Measurements from ENCODE around the gene PTPRG. TPM values are rescaled to one million over a fixed set of nuclear protein-coding genes. Genes with fewer than 3 reads are reported as not detected.

PTPRG gene
- total RNA-seq, 1 donor from 2014 or later = 34.1 TPM

- DNase-seq (ENCODE audit: missing footprints) (no peak), ATAC-seq (no peak)
- intact Hi-C loops (cut with DNase I) = loop anchor here (10.0 kb wide), 1 partner anchor 397 kb away; no protein-coding TSS in a partner anchor
Observed at GRCh38 chr3:61841988-61842387, 280.6 kb downstream of the PTPRG start.

GRCh38 chr3:61844346-61844745 is 283.0 kb downstream of the PTPRG start:
- ATAC-seq = no peak
- no peak for DNase-seq (ENCODE audit: missing footprints)
- intact Hi-C loops (cut with DNase I) = loop anchor here (10.0 kb wide), 1 partner anchor 400 kb away; no protein-coding TSS in a partner anchor

GRCh38 chr3:61846488-61846887 is 285.1 kb downstream of the PTPRG start:
- intact Hi-C loops (cut with DNase I) = loop anchor here (10.0 kb wide), 1 partner anchor 402 kb away; no protein-coding TSS in a partner anchor
- no peak for DNase-seq (ENCODE audit: missing footprints)

GRCh38 chr3:61847784-61848462 is 286.6 kb downstream of the PTPRG start:
- intact Hi-C loops (cut with DNase I) = loop anchor here (2.0 to 10.0 kb wide), 3 partner anchors 37 to 403 kb away; partner anchors contain the start of gene PTPRG
- peak; percentile 82 for DNase-seq (ENCODE audit: missing footprints)
- ATAC-seq = peak; percentile 94

More at GRCh38 chr3:61846488-61846887, 285.1 kb downstream of the PTPRG start:
- ATAC-seq = no peak

GRCh38 chr3:61848885-61849284 is 287.5 kb downstream of the PTPRG start:
- intact Hi-C loops (cut with DNase I) = loop anchor here (2.0 to 10.0 kb wide), 3 partner anchors 38 to 404 kb away; partner anchors contain the start of gene PTPRG
- ATAC-seq = peak; percentile 75
- no peak for DNase-seq (ENCODE audit: missing footprints)

- intact Hi-C loops (cut with DNase I) = no loop called here
- peak; percentile 43 for ATAC-seq
Observed at GRCh38 chr3:61853912-61854311, 292.5 kb downstream of the PTPRG start.

GRCh38 chr3:61855211-61855610 is 293.8 kb downstream of the PTPRG start:
- no peak for DNase-seq (ENCODE audit: missing footprints)
- no peak for ATAC-seq
- intact Hi-C loops (cut with DNase I) = loop anchor here (5.0 kb wide), 1 partner anchor 72 kb away; no protein-coding TSS in a partner anchor

More at GRCh38 chr3:61853912-61854311, 292.5 kb downstream of the PTPRG start:
- no peak for DNase-seq (ENCODE audit: missing footprints)

- DNase-seq (ENCODE audit: missing footprints) = no peak
- intact Hi-C loops (cut with DNase I) = loop anchor here (5.0 kb wide), 1 partner anchor 70 kb away; no protein-coding TSS in a partner anchor
Observed at GRCh38 chr3:61857297-61857696, 295.9 kb downstream of the PTPRG start.

GRCh38 chr3:61858054-61858453 is 296.7 kb downstream of the PTPRG start:
- intact Hi-C loops (cut with DNase I) = loop anchor here (1.0 to 5.0 kb wide), 2 partner anchors 69 to 330 kb away; no protein-coding TSS in a partner anchor
- DNase-seq (ENCODE audit: missing footprints) = no peak
- ATAC-seq = no peak

More at GRCh38 chr3:61857297-61857696, 295.9 kb downstream of the PTPRG start:
- ATAC-seq = no peak

- ATAC-seq (no peak), DNase-seq (ENCODE audit: missing footprints) (no peak)
- intact Hi-C loops (cut with DNase I) = loop anchor here (5.0 kb wide), 1 partner anchor 46 kb away; no protein-coding TSS in a partner anchor
Observed at GRCh38 chr3:61861410-61861809, 300.0 kb downstream of the PTPRG start.

- peak; percentile 18 for ATAC-seq
- intact Hi-C loops (cut with DNase I) = loop anchor here (5.0 kb wide), 1 partner anchor 45 kb away; no protein-coding TSS in a partner anchor
- DNase-seq (ENCODE audit: missing footprints) = no peak
Observed at GRCh38 chr3:61862614-61863289, 301.4 kb downstream of the PTPRG start.

- no peak for ATAC-seq
- no peak for DNase-seq (ENCODE audit: missing footprints)
- intact Hi-C loops (cut with DNase I) = loop anchor here (5.0 kb wide), 1 partner anchor 44 kb away; no protein-coding TSS in a partner anchor
Observed at GRCh38 chr3:61863579-61863978, 302.2 kb downstream of the PTPRG start.

- ATAC-seq (no peak), DNase-seq (ENCODE audit: missing footprints) (no peak)
- intact Hi-C loops (cut with DNase I) = loop anchor here (5.0 kb wide), 1 partner anchor 42 kb away; no protein-coding TSS in a partner anchor
Observed at GRCh38 chr3:61864886-61865285, 303.5 kb downstream of the PTPRG start.

- no peak for DNase-seq (ENCODE audit: missing footprints)
- no peak for ATAC-seq
- intact Hi-C loops (cut with DNase I) = no loop called here
Observed at GRCh38 chr3:61865466-61866152, 304.2 kb downstream of the PTPRG start.

GRCh38 chr3:61866153-61866542 is 304.8 kb downstream of the PTPRG start:
- intact Hi-C loops (cut with DNase I) = no loop called here
- no peak for DNase-seq (ENCODE audit: missing footprints)
- no peak for ATAC-seq

GRCh38 chr3:61866961-61867461 is 305.6 kb downstream of the PTPRG start:
- ATAC-seq (no peak), DNase-seq (ENCODE audit: missing footprints) (no peak)
- intact Hi-C loops (cut with DNase I) = no loop called here

- DNase-seq (ENCODE audit: missing footprints) = no peak
- intact Hi-C loops (cut with DNase I) = no loop called here
- no peak for ATAC-seq
Observed at GRCh38 chr3:61868499-61868898, 307.1 kb downstream of the PTPRG start.

GRCh38 chr3:61869371-61869770 is 308.0 kb downstream of the PTPRG start:
- intact Hi-C loops (cut with DNase I) = no loop called here
- no peak for ATAC-seq
- DNase-seq (ENCODE audit: missing footprints) = no peak

GRCh38 chr3:61871644-61872043 is 310.3 kb downstream of the PTPRG start:
- DNase-seq (ENCODE audit: missing footprints) (no peak), ATAC-seq (no peak)
- intact Hi-C loops (cut with DNase I) = no loop called here

All from Right ventricle myocardium inferior (tissue), 1 donor.